Endothelial cell of umbilical vein (primary cell): ENCODE data around the gene RAB12. TPM values are rescaled to one million over a fixed set of nuclear protein-coding genes. Genes with fewer than 3 reads are reported as not detected.
A peak's percentile ranks its signal among the peaks of the same experiment; 100 is the strongest.

Experiments used
- BruUV-seq: library from RNA; stranded (reverse); fragments of 400-500 nt; replicated peaks from 2 replicates; lab custom pipeline; 2021; lab: Mats Ljungman, UMichigan
- CTCF ChIA-PET: fragments of 300-600, 350-600 bp; sonication (Branson Sonifier 250); formaldehyde crosslinking; loops from one replicate; lab custom pipeline; 2021; ENCODE audit warnings: antibody characterized with exemption, inconsistent platforms; lab: Charles Lee
- POLR2A ChIA-PET: fragments of 300-600, 350-600 bp; sonication (Branson Sonifier 250); formaldehyde crosslinking; loops from one replicate; lab custom pipeline; 2021; ENCODE audit warnings: antibody characterized with exemption, inconsistent platforms; lab: Charles Lee
- DNase-seq: peaks from one replicate; pipeline ENCODE4 v3.0.0-alpha.2; 2011; ENCODE audit warnings: low read depth, low spot score
- FAIRE-seq: peaks from 2 replicates; lab custom pipeline; 2011; peaks lifted over from hg19 to GRCh38; lab: Jason Lieb, UNC
- H2AFZ ChIP-seq: 2 replicates; pipeline ENCODE4 v1.6.0; 2012; ENCODE audit warnings: low read depth, low read length, control low read depth, inconsistent platforms
- H3K27ac ChIP-seq: 2 replicates; pipeline ENCODE4 v1.5.1; 2011; ENCODE audit warnings: low read depth, mild to moderate bottlenecking, control low read depth, low read length, moderate library complexity; ENCODE audit not compliant: insufficient read depth
- H3K27me3 ChIP-seq, 2 experiments: 2 replicates each; pipeline versions ENCODE4 v1.6.0 to v1.6.1; 2011; ENCODE audit warnings: low read length in 2 of 2, mixed read lengths in 1 of 2; ENCODE audit not compliant: control insufficient read depth in 2 of 2, insufficient read depth in 2 of 2
- H3K36me3 ChIP-seq, 2 experiments: 2 replicates in 1 of 2; 3 replicates in 1 of 2; pipeline ENCODE4 v1.5.1; 2011; ENCODE audit warnings: low read length in 2 of 2, mild to moderate bottlenecking in 1 of 2, moderate library complexity in 1 of 2; ENCODE audit not compliant: control insufficient read depth in 2 of 2, insufficient read depth in 2 of 2; ENCODE audit errors: extremely low read depth in 1 of 2
- H3K4me1 ChIP-seq: 3 replicates; pipeline ENCODE4 v1.5.1; 2011; ENCODE audit warnings: mild to moderate bottlenecking, low read length; ENCODE audit not compliant: control insufficient read depth, insufficient read depth; ENCODE audit errors: extremely low read depth
- H3K4me2 ChIP-seq: 2 replicates; pipeline ENCODE4 v1.6.1; 2011; ENCODE audit warnings: low read length, control low read depth, mixed read lengths; ENCODE audit not compliant: insufficient read depth
- H3K4me3 ChIP-seq, 3 experiments: fragments of 200-600 bp in 1 of 3; sonication (generic), shearing (Covaris generic) in 1 of 3; replicated peaks in 1 of 3; 2 replicates each; pipeline ENCODE4 v1.5.1; 2011 to 2016; ENCODE audit warnings: control low read depth in 3 of 3, low read length in 3 of 3, mild to moderate bottlenecking in 2 of 3, inconsistent platforms in 1 of 3, low read depth in 1 of 3, moderate library complexity in 1 of 3; ENCODE audit not compliant: insufficient read depth in 1 of 3
- H3K79me2 ChIP-seq: 2 replicates; pipeline ENCODE4 v1.6.0; 2012; ENCODE audit warnings: low read length, inconsistent platforms; ENCODE audit not compliant: control insufficient read depth, insufficient read depth
- H3K9ac ChIP-seq: replicated peaks from 2 replicates; pipeline ENCODE3; 2011; ENCODE audit warnings: low read length, control low read depth; ENCODE audit not compliant: insufficient read depth; ENCODE audit errors: extremely low read depth
- H3K9me1 ChIP-seq: replicated peaks from 3 replicates; pipeline ENCODE4 v1.6.0; 2011; ENCODE audit warnings: mild to moderate bottlenecking, low read length; ENCODE audit not compliant: control insufficient read depth, insufficient read depth; ENCODE audit errors: extremely low read depth
- H3K9me3 ChIP-seq: replicated peaks from 2 replicates; pipeline ENCODE4 v1.5.1; 2012; ENCODE audit warnings: low read length, inconsistent platforms; ENCODE audit not compliant: control insufficient read depth, insufficient read depth
- H4K20me1 ChIP-seq: replicated peaks from 2 replicates; pipeline ENCODE3; 2011; ENCODE audit warnings: mild to moderate bottlenecking, low read length; ENCODE audit not compliant: control insufficient read depth, insufficient read depth; ENCODE audit errors: extremely low read depth
- FOS ChIP-seq: IDR thresholded peaks from 2 replicates; pipeline ENCODE4 v1.6.1; 2011; ENCODE audit warnings: mild to moderate bottlenecking, low read length, moderate library complexity, borderline replicate concordance; ENCODE audit not compliant: insufficient read depth
- GATA2 ChIP-seq: IDR thresholded peaks from 2 replicates; pipeline ENCODE4 v1.7.0; 2011; ENCODE audit warnings: low read depth, mild to moderate bottlenecking, moderate library complexity, mixed read lengths, low read length; ENCODE audit not compliant: insufficient read length, insufficient read depth
- JUN ChIP-seq: IDR thresholded peaks from 2 replicates; pipeline ENCODE4 v1.6.1; 2011; ENCODE audit warnings: borderline replicate concordance, low read depth; ENCODE audit not compliant: insufficient read length, insufficient read depth
- MAX ChIP-seq: IDR thresholded peaks from 2 replicates; pipeline ENCODE4 v1.6.1; 2011; ENCODE audit not compliant: insufficient read depth, insufficient read length
- POLR2A ChIP-seq: IDR thresholded peaks from 2 replicates; pipeline ENCODE4 v1.6.1; 2012; ENCODE audit warnings: low read depth, mild to moderate bottlenecking, control low read depth, low read length
- POLR2AphosphoS5 ChIP-seq: IDR thresholded peaks from 2 replicates; pipeline ENCODE4 v1.6.1; 2012; ENCODE audit warnings: low read depth, mild to moderate bottlenecking, control low read depth, low read length, moderate library complexity; ENCODE audit not compliant: insufficient read depth
- dilution Hi-C: fragments of 300-500 bp; cut with MboI; formaldehyde crosslinking; loops from one replicate; pipeline ENCODE4 v1.15.0; 2019; ENCODE audit warnings: low sequenced_read_pairs; ENCODE audit not compliant: extremely low pct_ligation_motif_present
- intact Hi-C: fragments of 100-400 bp; cut with micrococcal nuclease; formaldehyde crosslinking; loops from one replicate; pipeline ENCODE4 v1.10.0; 2022
- polyA plus RNA-seq, 4 experiments: library from polyadenylated mRNA; depleted of rRNA in 3 of 4; stranded (reverse) in 3 of 4; unstranded in 1 of 4; fragments of >200 nt; gene quantifications; 2 replicates each; pipeline versions ENCODE4 v1.2.1 to v1.2.3, GENCODE V29; 2011 to 2012; ENCODE audit warnings: missing spikeins in 1 of 4
- total RNA-seq: library from RNA; stranded (reverse); gene quantifications from 2 replicates; pipeline ENCODE4 v1.2.3, GENCODE V29; 2021
- TF ChIP-seq, protein P1 (sequence below), 2 donors: IDR thresholded peaks; 1 replicate in 1 of 2; 2 replicates in 1 of 2; pipeline ENCODE4 v1.5.1; 2011; ENCODE audit warnings: low read length in 2 of 2, mild to moderate bottlenecking in 2 of 2, moderate library complexity in 2 of 2, control low read depth in 1 of 2, inconsistent platforms in 1 of 2, low read depth in 1 of 2; ENCODE audit not compliant: insufficient read depth in 1 of 2; ENCODE audit errors: extremely low read depth in 1 of 2

Gene RAB12
- total and polyA plus RNA-seq, 2 donors (not counting 3 experiments of a cell fraction or from before 2014, with no cell fraction given), result 11.5 to 42.0 TPM

- H4K20me1 ChIP-seq, result no peaks in the 10 kb centered on the region
- no peaks in the 10 kb centered on the region for H3K9me1 ChIP-seq
- no peak overlapping the region for H3K9ac ChIP-seq
- H3K79me2 ChIP-seq, result no peaks in the 10 kb centered on the region
- no peak overlapping the region for H3K27ac ChIP-seq
- no peak for FAIRE-seq
- TF ChIP-seq JUN (no peak), FOS (no peak), POLR2AphosphoS5 (no peak), GATA2 (no peak), POLR2A (no peak), MAX (no peak)
- TF ChIP-seq, protein P1, sequence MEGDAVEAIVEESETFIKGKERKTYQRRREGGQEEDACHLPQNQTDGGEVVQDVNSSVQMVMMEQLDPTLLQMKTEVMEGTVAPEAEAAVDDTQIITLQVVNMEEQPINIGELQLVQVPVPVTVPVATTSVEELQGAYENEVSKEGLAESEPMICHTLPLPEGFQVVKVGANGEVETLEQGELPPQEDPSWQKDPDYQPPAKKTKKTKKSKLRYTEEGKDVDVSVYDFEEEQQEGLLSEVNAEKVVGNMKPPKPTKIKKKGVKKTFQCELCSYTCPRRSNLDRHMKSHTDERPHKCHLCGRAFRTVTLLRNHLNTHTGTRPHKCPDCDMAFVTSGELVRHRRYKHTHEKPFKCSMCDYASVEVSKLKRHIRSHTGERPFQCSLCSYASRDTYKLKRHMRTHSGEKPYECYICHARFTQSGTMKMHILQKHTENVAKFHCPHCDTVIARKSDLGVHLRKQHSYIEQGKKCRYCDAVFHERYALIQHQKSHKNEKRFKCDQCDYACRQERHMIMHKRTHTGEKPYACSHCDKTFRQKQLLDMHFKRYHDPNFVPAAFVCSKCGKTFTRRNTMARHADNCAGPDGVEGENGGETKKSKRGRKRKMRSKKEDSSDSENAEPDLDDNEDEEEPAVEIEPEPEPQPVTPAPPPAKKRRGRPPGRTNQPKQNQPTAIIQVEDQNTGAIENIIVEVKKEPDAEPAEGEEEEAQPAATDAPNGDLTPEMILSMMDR (IDR thresholded peaks at IDR 0.05; ENCODE audit: extremely low read depth in 1 of 2, insufficient read depth in 1 of 2, low read depth in 1 of 2, low read length in 2 of 2), result no peak
- no peaks in the 10 kb centered on the region for H3K36me3 ChIP-seq
- dilution Hi-C loops, result no loop called here
- no peaks in the 10 kb centered on the region for H3K9me3 ChIP-seq
- peak overlapping the region; percentile 26 for H2AFZ ChIP-seq
- CTCF ChIA-PET, result interaction anchor here (0.9 to 3.5 kb wide), 6 partner anchors 15 to 327 kb away, joined by 3 to 18 read pairs (median 8); no protein-coding TSS in a partner anchor
- H3K4me1 ChIP-seq, result peaks cover 18% of the 10 kb centered on the region
- DNase-seq, result no peak
- no peaks in the 10 kb centered on the region for H3K27me3 ChIP-seq
- H3K4me2 ChIP-seq, result no peak overlapping the region
- H3K4me3 ChIP-seq, result no peak overlapping the region
- POLR2A ChIA-PET, result no interaction called here
- BruUV-seq, result no TSS peak
- intact Hi-C loops, result no loop called here
Measured at GRCh38 chr18:8660316-8660715, 51.1 kb downstream of the RAB12 start.
